IMR-90 (cell line): ENCODE measurements around the gene CD2BP2. TPM values are rescaled to one million over a fixed set of nuclear protein-coding genes. Genes with fewer than 3 reads are reported as not detected.

Experiments
- ATAC-seq: fragments of 200-7000 bp; cut with Tn5 transposase; 2 replicates; pipeline ENCODE4 v1.9.1; 2020; ENCODE audit warnings: low read depth, mild to moderate bottlenecking, moderate library complexity
- BruUV-seq: library from RNA; stranded (reverse); fragments of 400-500 nt; replicated peaks from 2 replicates; lab custom pipeline; 2021; lab: Mats Ljungman, UMichigan
- CTCF ChIA-PET: fragments of 300-600 bp; formaldehyde crosslinking; extraction: SDS; loops from one replicate; lab custom pipeline; 2021; ENCODE audit warnings: antibody characterized with exemption; lab: Yijun Ruan, JAX
- POLR2A ChIA-PET: fragments of 300-600 bp; sonication (Branson Sonifier 250); formaldehyde crosslinking; loops from one replicate; lab custom pipeline; 2022; ENCODE audit warnings: antibody characterized with exemption; ENCODE audit not compliant: unreplicated experiment; lab: Charles Lee
- DNase-seq: peaks from one replicate; pipeline ENCODE4 v3.0.0; 2013
- H2AFZ ChIP-seq: replicated peaks from 2 replicates; pipeline ENCODE3; 2013; ENCODE audit warnings: low read length, mild to moderate bottlenecking; ENCODE audit not compliant: poor library complexity
- H2AK5ac ChIP-seq: 2 replicates; pipeline ENCODE4 v1.6.1; 2013; ENCODE audit warnings: low read depth, low read length, inconsistent platforms
- H2AK9ac ChIP-seq: replicated peaks from 2 replicates; pipeline ENCODE3; 2013; ENCODE audit warnings: mild to moderate bottlenecking, low read depth, low read length, moderate library complexity; ENCODE audit not compliant: poor library complexity
- H2BK120ac ChIP-seq: 2 replicates; pipeline ENCODE4 v1.6.1; 2013; ENCODE audit warnings: low read depth, low read length, inconsistent platforms
- H2BK15ac ChIP-seq: 3 replicates; pipeline ENCODE4 v1.6.1; 2013; ENCODE audit warnings: low read depth, low read length, inconsistent platforms
- H2BK20ac ChIP-seq: 2 replicates; pipeline ENCODE4 v1.6.1; 2013; ENCODE audit warnings: low read depth, mild to moderate bottlenecking, inconsistent platforms, low read length, moderate library complexity
- H2BK5ac ChIP-seq: 2 replicates; pipeline ENCODE4 v1.6.1; 2013; ENCODE audit warnings: mild to moderate bottlenecking, low read depth, low read length, inconsistent platforms; ENCODE audit not compliant: poor library complexity, severe bottlenecking
- H3K14ac ChIP-seq: replicated peaks from 2 replicates; pipeline ENCODE4 v1.6.1; 2013; ENCODE audit warnings: low read depth, low read length, inconsistent platforms
- H3K18ac ChIP-seq: 2 replicates; pipeline ENCODE4 v1.6.1; 2013; ENCODE audit warnings: low read depth, low read length, control low read depth
- H3K23ac ChIP-seq: 2 replicates; pipeline ENCODE4 v1.6.1; 2013; ENCODE audit warnings: low read depth, low read length, inconsistent platforms
- H3K27ac ChIP-seq: 2 replicates; pipeline ENCODE4 v1.5.1; 2013; ENCODE audit warnings: mild to moderate bottlenecking, control low read depth, low read length; ENCODE audit not compliant: insufficient read depth
- H3K27me3 ChIP-seq: 2 replicates; pipeline ENCODE4 v1.6.1; 2013; ENCODE audit warnings: low read length; ENCODE audit not compliant: control insufficient read depth, insufficient read depth
- H3K36me3 ChIP-seq: 2 replicates; pipeline ENCODE4 v1.6.1; 2013; ENCODE audit warnings: low read length, mixed read lengths; ENCODE audit not compliant: control insufficient read depth, insufficient read depth
- H3K4ac ChIP-seq: 2 replicates; pipeline ENCODE4 v1.6.1; 2013; ENCODE audit warnings: low read depth, low read length, inconsistent platforms
- H3K4me1 ChIP-seq: 2 replicates; pipeline ENCODE4 v1.6.1; 2013; ENCODE audit warnings: low read length, mixed read lengths; ENCODE audit not compliant: control insufficient read depth, insufficient read depth
- H3K4me2 ChIP-seq: 2 replicates; pipeline ENCODE4 v1.6.1; 2013; ENCODE audit warnings: low read depth, mild to moderate bottlenecking, control low read depth, low read length, moderate library complexity
- H3K4me3 ChIP-seq: 2 replicates; pipeline ENCODE4 v1.5.1; 2013; ENCODE audit warnings: low read depth, mild to moderate bottlenecking, control low read depth, low read length, moderate library complexity; ENCODE audit not compliant: insufficient read depth
- H3K56ac ChIP-seq: 2 replicates; pipeline ENCODE4 v1.6.1; 2013; ENCODE audit warnings: low read length, inconsistent platforms; ENCODE audit not compliant: insufficient read depth; ENCODE audit errors: extremely low read depth
- H3K79me1 ChIP-seq, 2 experiments: 2 replicates each; pipeline ENCODE4 v1.6.1; 2013; ENCODE audit warnings: low read length in 2 of 2, inconsistent platforms in 1 of 2, low read depth in 1 of 2
- H3K9ac ChIP-seq: 2 replicates; pipeline ENCODE4 v1.6.1; 2013; ENCODE audit warnings: low read depth, low read length, control low read depth
- H3K9me1 ChIP-seq: 2 replicates; pipeline ENCODE4 v1.6.1; 2013; ENCODE audit warnings: low read length, inconsistent platforms; ENCODE audit not compliant: insufficient read depth
- H3K9me3 ChIP-seq: 2 replicates; pipeline ENCODE4 v1.6.1; 2013; ENCODE audit warnings: low read length; ENCODE audit not compliant: control insufficient read depth, insufficient read depth
- H4K20me1 ChIP-seq: 2 replicates; pipeline ENCODE4 v1.6.1; 2013; ENCODE audit warnings: low read length, inconsistent platforms; ENCODE audit not compliant: insufficient read depth
- H4K5ac ChIP-seq: 2 replicates; pipeline ENCODE4 v1.6.1; 2013; ENCODE audit warnings: mild to moderate bottlenecking, low read depth, low read length, control low read depth
- H4K8ac ChIP-seq, 2 experiments: 2 replicates each; pipeline ENCODE4 v1.6.1; 2013; ENCODE audit warnings: low read depth in 2 of 2, low read length in 2 of 2, control low read depth in 1 of 2, inconsistent platforms in 1 of 2
- H4K91ac ChIP-seq: 2 replicates; pipeline ENCODE4 v1.6.1; 2013; ENCODE audit warnings: low read depth, low read length, inconsistent platforms; ENCODE audit not compliant: insufficient read depth
- CHD1 ChIP-seq: IDR thresholded peaks from 2 replicates; pipeline ENCODE4 v1.6.1; 2012; ENCODE audit warnings: low read depth, low read length, improper control_type of control experiment
- CTCF ChIP-seq: conservative IDR thresholded peaks from 2 replicates; pipeline ENCODE4 v1.5.1; 2012; ENCODE audit warnings: mild to moderate bottlenecking, low read depth, low read length, improper control_type of control experiment
- MAZ ChIP-seq: IDR thresholded peaks from 2 replicates; pipeline ENCODE4 v1.6.1; 2012; ENCODE audit warnings: low read depth, mild to moderate bottlenecking, low read length, improper control_type of control experiment, moderate library complexity, borderline replicate concordance
- MXI1 ChIP-seq: IDR thresholded peaks from 2 replicates; pipeline ENCODE4 v1.6.1; 2012; ENCODE audit warnings: low read depth, mild to moderate bottlenecking, low read length, moderate library complexity, borderline replicate concordance
- NFE2L2 ChIP-seq: fragments of 150-350 bp; IDR thresholded peaks from 2 replicates; pipeline ENCODE4 v1.6.1; 2016; ENCODE audit warnings: low read depth, mild to moderate bottlenecking, low read length
- POLR2A ChIP-seq: IDR thresholded peaks from 2 replicates; pipeline ENCODE4 v1.6.1; 2012; ENCODE audit warnings: mild to moderate bottlenecking, low read depth, low read length
- RCOR1 ChIP-seq: IDR thresholded peaks from 2 replicates; pipeline ENCODE4 v1.6.1; 2012; ENCODE audit warnings: mild to moderate bottlenecking, low read length, improper control_type of control experiment; ENCODE audit not compliant: insufficient replicate concordance
- RFX5 ChIP-seq: IDR thresholded peaks from 2 replicates; pipeline ENCODE4 v1.8.0; 2012; ENCODE audit warnings: low read depth, mild to moderate bottlenecking, low read length, moderate library complexity
- WGBS, 2 experiments: methylation state at CpG; one replicate each; pipeline versions ENCODE4 v1.1.5 to v1.1.7; 2013; ENCODE audit warnings: missing lambda C conversion rate in 2 of 2; ENCODE audit not compliant: insufficient read length in 1 of 2; ENCODE audit errors: extremely low coverage in 2 of 2; 5-methylcytosine and 5-hydroxymethylcytosine counted together
- dilution Hi-C: fragments of 300-500 bp; cut with HindIII; formaldehyde crosslinking; loops from one replicate; pipeline ENCODE4 v1.14.3; 2018; ENCODE audit warnings: low sequenced_read_pairs; ENCODE audit not compliant: unreplicated experiment
- in situ Hi-C: fragments of 300-500 bp; cut with MboI; formaldehyde crosslinking; loops from 3 replicates; pipeline ENCODE4 v1.14.3; 2019; ENCODE audit warnings: low sequenced_read_pairs, inconsistent platforms, mixed read lengths
- intact Hi-C: fragments of 100-400 bp; cut with micrococcal nuclease; formaldehyde crosslinking; loops from 2 replicates; pipeline ENCODE4 v1.10.0; 2022
- polyA plus RNA-seq, 3 experiments: library from polyadenylated mRNA; depleted of rRNA; stranded (reverse); fragments of >200 nt; gene quantifications; 2 replicates each; pipeline ENCODE4 v1.2.3, GENCODE V29; 2012; ENCODE audit warnings: low replicate concordance in 1 of 3
- total RNA-seq: library from RNA; depleted of rRNA; stranded (reverse); fragments of >200 nt; gene quantifications from 2 replicates; pipeline ENCODE4 v1.2.3, GENCODE V29; 2012

The CD2BP2 gene
- total and polyA plus RNA-seq, 2 of the 4 experiments (the other 2 are of a cell fraction), result 29.6 to 41.1 TPM

DNA sequence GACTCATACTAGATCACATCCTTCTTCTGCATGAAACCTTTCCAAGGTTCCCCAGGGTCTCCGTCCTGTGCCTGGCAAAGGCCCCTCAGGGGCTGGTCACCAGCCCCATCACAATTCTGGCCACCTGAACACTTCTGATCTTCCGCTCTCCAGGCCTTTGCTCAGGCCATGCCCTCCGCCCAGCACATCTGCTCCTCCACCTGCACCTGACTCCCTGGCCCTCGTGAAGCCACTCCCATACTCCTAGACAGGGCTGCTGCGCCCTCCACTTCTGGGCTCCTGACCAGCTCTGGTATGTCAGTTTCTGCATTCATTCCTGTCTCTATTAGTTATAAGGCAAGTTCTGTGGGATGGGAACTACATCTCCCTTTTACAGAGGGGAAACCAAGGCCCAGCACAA is 17.6 kb upstream of the CD2BP2 start:
- no TSS peak for BruUV-seq
- H2BK5ac ChIP-seq, result no peak overlapping the region
- H3K56ac ChIP-seq, result no peak overlapping the region
- H2BK120ac ChIP-seq, result no peak overlapping the region
- in situ Hi-C loops, result no loop called here
- no peaks in the 10 kb centered on the region for H3K36me3 ChIP-seq
- H3K4ac ChIP-seq, result no peak overlapping the region
- H3K27me3 ChIP-seq, result no peaks in the 10 kb centered on the region
- no peak overlapping the region for H3K14ac ChIP-seq
- no peak overlapping the region for H2AK5ac ChIP-seq
- H4K20me1 ChIP-seq, result peaks cover 18% of the 10 kb centered on the region
- H2BK15ac ChIP-seq, result no peak overlapping the region
- TF ChIP-seq NFE2L2 (no peak), POLR2A (no peak), RCOR1 (no peak), MAZ (no peak), RFX5 (no peak), MXI1 (no peak), CHD1 (no peak), CTCF (no peak)
- H4K5ac ChIP-seq, result no peak overlapping the region
- H4K91ac ChIP-seq, result no peak overlapping the region
- ChIA-PET POLR2A (no interaction called here), CTCF (no interaction called here)
- no peak overlapping the region for H3K4me2 ChIP-seq
- H3K27ac ChIP-seq, result no peak overlapping the region
- H3K79me1 ChIP-seq, result peaks cover 0 to 36% of the 10 kb centered on the region in 2 experiments; a peak in 3 of 4 replicates
- H3K23ac ChIP-seq, result no peak overlapping the region
- H4K8ac ChIP-seq, result no peak overlapping the region
- H3K4me3 ChIP-seq, result no peak overlapping the region
- no peak for DNase-seq
- peaks cover 5% of the 10 kb centered on the region for H3K4me1 ChIP-seq
- no peak for ATAC-seq
- no peak overlapping the region for H3K18ac ChIP-seq
- no peak overlapping the region for H2BK20ac ChIP-seq
- H3K9me1 ChIP-seq, result peaks cover 19% of the 10 kb centered on the region
- dilution Hi-C loops, result no loop called here
- no peak overlapping the region for H3K9ac ChIP-seq
- H2AFZ ChIP-seq, result no peak overlapping the region
- 84% methylated on average over 3 of the region's 5 CpGs; no CpG with 5 or more reads in 1 of the 2 experiments for WGBS, 2 experiments
- H3K9me3 ChIP-seq, result no peaks in the 10 kb centered on the region
- intact Hi-C loops, result no loop called here
- H2AK9ac ChIP-seq, result no peak overlapping the region
